ENCODE measurements around the gene DPP10. TPM values are rescaled to one million over a fixed set of nuclear protein-coding genes. Genes with fewer than 3 reads are reported as not detected.
A peak's percentile ranks its signal among the peaks of the same experiment; 100 is the strongest.

Gene DPP10
- total and polyA plus RNA-seq, 8 donors = 1.1 to 8.2 (median 5.8) TPM

- ATAC-seq (no peak), FAIRE-seq (no peak), DNase-seq (no peak)
- Histone ChIP-seq H3K36me3 (no peaks in the 10 kb centered on the region), H3K4me3 (no peak overlapping the region), H3K27ac (no peak overlapping the region), H3K27me3 (no peaks in the 10 kb centered on the region), H3K9me3 (peaks cover 0 to 2% (median 0%) of the 10 kb centered on the region in 4 donors), H3K4me1 (no peaks in the 10 kb centered on the region)
- WGBS, 2 donors = 95 to 96% methylated on average over 2 of the region's 2 CpGs
- no peak for TF ChIP-seq CTCF (IDR thresholded peaks at IDR 0.05)
- intact Hi-C loops (cut with DNase I) = no loop called here
These were observed 958.5 kb downstream of the DPP10 start for GRCh38 chr2:115400940-115401339.

GRCh38 chr2:115412501-115412900 is 970.1 kb downstream of the DPP10 start:
- DNase-seq = no peak

GRCh38 chr2:115413791-115414190 is 971.4 kb downstream of the DPP10 start:
- DNase-seq (no peak), FAIRE-seq (no peak), ATAC-seq (no peak)
- no peaks in the 10 kb centered on the region for H3K9me3 ChIP-seq
- H3K27me3 ChIP-seq = no peaks in the 10 kb centered on the region
- H3K36me3 ChIP-seq = no peaks in the 10 kb centered on the region
- no peak for TF ChIP-seq CTCF (IDR thresholded peaks at IDR 0.05)
- WGBS, 2 donors = 86 to 87% methylated on average over 2 of the region's 2 CpGs
- H3K27ac ChIP-seq = no peak overlapping the region
- peaks cover 0 to 2% (median 0%) of the 10 kb centered on the region in 3 donors for H3K4me1 ChIP-seq
- intact Hi-C loops (cut with DNase I) = no loop called here
- H3K4me3 ChIP-seq = no peak overlapping the region

More at GRCh38 chr2:115412501-115412900, 970.1 kb downstream of the DPP10 start:
- FAIRE-seq = no peak
- no peak for TF ChIP-seq CTCF (IDR thresholded peaks at IDR 0.05)
- intact Hi-C loops (cut with DNase I) = no loop called here
- 0 to 16% methylated on average over 1 of the region's 1 CpG for WGBS, 2 donors
- H3K9me3 ChIP-seq = no peaks in the 10 kb centered on the region
- no peak overlapping the region for H3K27ac ChIP-seq
- H3K36me3 ChIP-seq = no peaks in the 10 kb centered on the region
- peak in 2 of 4 donors; percentile 30 to 46 for ATAC-seq
- no peak overlapping the region for H3K4me3 ChIP-seq
- H3K4me1 ChIP-seq = peaks cover 0 to 2% (median 0%) of the 10 kb centered on the region in 3 donors
- no peaks in the 10 kb centered on the region for H3K27me3 ChIP-seq

- Histone ChIP-seq H3K9me3 (no peaks in the 10 kb centered on the region), H3K36me3 (no peaks in the 10 kb centered on the region), H3K27me3 (no peaks in the 10 kb centered on the region), H3K27ac (no peak overlapping the region), H3K4me3 (no peak overlapping the region), H3K4me1 (peaks cover 0 to 2% (median 0%) of the 10 kb centered on the region in 3 donors)
- FAIRE-seq (no peak), ATAC-seq (no peak), DNase-seq (no peak)
- intact Hi-C loops (cut with DNase I) = no loop called here
- TF ChIP-seq CTCF (IDR thresholded peaks at IDR 0.05) = no peak
- 60 to 67% methylated on average over 2 of the region's 2 CpGs for WGBS, 2 donors
These were observed 972.0 kb downstream of the DPP10 start for GRCh38 chr2:115414466-115414865.

- no peaks in the 10 kb centered on the region for H3K36me3 ChIP-seq
- 28 to 37% methylated on average over 3 of the region's 3 CpGs for WGBS, 2 donors
- ATAC-seq (peak; percentile 64 to 87 (median 79)), DNase-seq (no peak), FAIRE-seq (no peak)
- TF ChIP-seq CTCF (IDR thresholded peaks at IDR 0.05) = no peak
- peaks cover 0 to 4% (median 0%) of the 10 kb centered on the region in 3 donors for H3K4me1 ChIP-seq
- no peaks in the 10 kb centered on the region for H3K27me3 ChIP-seq
- H3K9me3 ChIP-seq = no peaks in the 10 kb centered on the region
- H3K27ac ChIP-seq = no peak overlapping the region
- intact Hi-C loops (cut with DNase I) = no loop called here
- no peak overlapping the region for H3K4me3 ChIP-seq
These were observed 979.7 kb downstream of the DPP10 start for GRCh38 chr2:115422004-115422634.
